Osteoblast (primary cell): ENCODE results near the gene PAK1. TPM values are rescaled to one million over a fixed set of nuclear protein-coding genes. Genes with fewer than 3 reads are reported as not detected.
"Not testable (repeated sequence)": the region's sequence is repeated elsewhere in the genome, so short reads cannot be mapped to it uniquely, and the experiment has no call there.

ENCODE experiments used
- DNase-seq: peaks from one replicate; pipeline ENCODE4 v3.0.0; 2011; ENCODE audit warnings: low spot score, mixed read lengths; ENCODE audit not compliant: insufficient read length; ENCODE audit errors: missing footprints
- H2AFZ ChIP-seq: 2 replicates; pipeline ENCODE4 v1.6.0; 2011; ENCODE audit warnings: mild to moderate bottlenecking, low read length
- H3K27ac ChIP-seq: 2 replicates; pipeline ENCODE4 v1.5.1; 2011; ENCODE audit warnings: mild to moderate bottlenecking, low read depth, low read length, moderate library complexity
- H3K27me3 ChIP-seq: 2 replicates; pipeline ENCODE4 v1.6.0; 2012; ENCODE audit warnings: mild to moderate bottlenecking, control low read depth, inconsistent platforms, low read length, moderate library complexity; ENCODE audit not compliant: insufficient read depth
- H3K36me3 ChIP-seq: 2 replicates; pipeline ENCODE4 v1.5.1; 2011; ENCODE audit warnings: mild to moderate bottlenecking, low read length, control low read depth, moderate library complexity; ENCODE audit not compliant: insufficient read depth
- H3K4me1 ChIP-seq: 2 replicates; pipeline ENCODE4 v1.5.1; 2011; ENCODE audit warnings: mild to moderate bottlenecking, low read length, control low read depth, moderate library complexity; ENCODE audit not compliant: insufficient read depth
- H3K4me2 ChIP-seq: 2 replicates; pipeline ENCODE4 v1.6.0; 2011; ENCODE audit warnings: mild to moderate bottlenecking, low read length; ENCODE audit not compliant: insufficient read depth
- H3K4me3 ChIP-seq: fragments of 200-600 bp; sonication (generic); 3 replicates; pipeline ENCODE4 v1.5.1; 2012; ENCODE audit warnings: mild to moderate bottlenecking, low read length, inconsistent platforms; ENCODE audit not compliant: insufficient read depth
- H3K79me2 ChIP-seq: 2 replicates; pipeline ENCODE4 v1.6.0; 2012; ENCODE audit warnings: mild to moderate bottlenecking, low read length, control low read depth, inconsistent platforms; ENCODE audit not compliant: insufficient read depth
- H3K9me3 ChIP-seq: 2 replicates; pipeline ENCODE4 v1.5.1; 2011; ENCODE audit warnings: low read depth, low read length, control low read depth
- H4K20me1 ChIP-seq: 2 replicates; pipeline ENCODE4 v1.6.0; 2012; ENCODE audit warnings: mild to moderate bottlenecking, low read length, control low read depth; ENCODE audit not compliant: insufficient read depth
- CTCF ChIP-seq: IDR thresholded peaks from 2 replicates; pipeline ENCODE4 v1.5.1; 2011; ENCODE audit warnings: mild to moderate bottlenecking, low read depth, low read length, moderate library complexity; ENCODE audit errors: extremely low read depth
- total RNA-seq: library from RNA; depleted of rRNA; stranded (reverse); fragments of >200 nt; gene quantifications from 2 replicates; pipeline ENCODE4 v1.2.3, GENCODE V29; 2012

PAK1 gene
- total RNA-seq, 1 donor, result 34.4 TPM

- peaks cover 9% of the 10 kb centered on the region for H3K4me1 ChIP-seq
- H3K4me3 ChIP-seq, result no peak overlapping the region
- no peaks in the 10 kb centered on the region for H3K36me3 ChIP-seq
- no peaks in the 10 kb centered on the region for H3K9me3 ChIP-seq
- no peak overlapping the region for H3K27ac ChIP-seq
- H4K20me1 ChIP-seq, result no peaks in the 10 kb centered on the region
- no peak for DNase-seq
- H3K27me3 ChIP-seq, result no peaks in the 10 kb centered on the region
- no peak overlapping the region for H3K4me2 ChIP-seq
- TF ChIP-seq CTCF, result no peak
- no peaks in the 10 kb centered on the region for H3K79me2 ChIP-seq
- no peak overlapping the region for H2AFZ ChIP-seq
Measured at GRCh38 chr11:77386178-77386577, 87.7 kb downstream of the PAK1 start.

GRCh38 chr11:77385255-77385771 is 88.6 kb downstream of the PAK1 start:
- not testable (repeated sequence) for DNase-seq, H2AFZ ChIP-seq, H3K9me3 ChIP-seq, H3K79me2 ChIP-seq, H3K4me3 ChIP-seq, H3K4me1 ChIP-seq, H3K36me3 ChIP-seq, H3K27me3 ChIP-seq, H3K4me2 ChIP-seq, H4K20me1 ChIP-seq, H3K27ac ChIP-seq

GRCh38 chr11:77384571-77384970 is 89.3 kb downstream of the PAK1 start:
- Histone ChIP-seq H3K27ac (no peak overlapping the region), H3K27me3 (no peaks in the 10 kb centered on the region), H3K4me3 (no peak overlapping the region), H3K4me1 (peaks cover 9% of the 10 kb centered on the region), H3K36me3 (no peaks in the 10 kb centered on the region), H2AFZ (no peak overlapping the region), H4K20me1 (no peaks in the 10 kb centered on the region), H3K9me3 (no peaks in the 10 kb centered on the region), H3K4me2 (no peak overlapping the region), H3K79me2 (no peaks in the 10 kb centered on the region)
- TF ChIP-seq CTCF, result no peak
- no peak for DNase-seq

GRCh38 chr11:77383349-77383748 is 90.5 kb downstream of the PAK1 start:
- H3K9me3 ChIP-seq, H3K27me3 ChIP-seq, H3K4me1 ChIP-seq, H4K20me1 ChIP-seq, H3K4me2 ChIP-seq, H3K27ac ChIP-seq, DNase-seq, H3K4me3 ChIP-seq, H3K79me2 ChIP-seq, H2AFZ ChIP-seq, H3K36me3 ChIP-seq: not testable (repeated sequence)

GRCh38 chr11:77381729-77382665 is 91.9 kb downstream of the PAK1 start:
- Histone ChIP-seq H3K9me3 (no peaks in the 10 kb centered on the region), H3K4me3 (no peak overlapping the region), H2AFZ (no peak overlapping the region), H3K27me3 (no peaks in the 10 kb centered on the region), H3K4me1 (peaks cover 9% of the 10 kb centered on the region), H3K27ac (no peak overlapping the region), H4K20me1 (no peaks in the 10 kb centered on the region), H3K36me3 (peaks cover 4% of the 10 kb centered on the region), H3K79me2 (no peaks in the 10 kb centered on the region), H3K4me2 (peak overlapping the region; percentile 14)
- DNase-seq, result peak; percentile 29
- no peak for TF ChIP-seq CTCF
